HCT116 (cell line): ENCODE results near the gene DENND2A. TPM values are rescaled to one million over a fixed set of nuclear protein-coding genes. Genes with fewer than 3 reads are reported as not detected.

Experiments used
- ATAC-seq: fragments of 200-7000 bp; cut with Tn5 transposase; 2 replicates; pipeline ENCODE4 v1.9.1; 2020; ENCODE audit warnings: mild to moderate bottlenecking, moderate library complexity
- BruUV-seq: library from RNA; stranded (reverse); fragments of 400-500 nt; replicated peaks from 2 replicates; lab custom pipeline; 2021; lab: Mats Ljungman, UMichigan
- CTCF ChIA-PET: fragments of 300-600 bp; sonication (Branson Sonifier 250); formaldehyde crosslinking; loops from one replicate; lab custom pipeline; 2021; ENCODE audit warnings: antibody characterized with exemption; lab: Charles Lee
- POLR2A ChIA-PET: fragments of 300-600, 350-600 bp; sonication (Branson Sonifier 250); formaldehyde crosslinking; loops from one replicate; lab custom pipeline; 2021; ENCODE audit warnings: antibody characterized with exemption; lab: Charles Lee
- RAD21 ChIA-PET, 2 experiments: fragments of 300-600 bp; sonication (Branson Sonifier 250); formaldehyde crosslinking; loops; one replicate each; lab custom pipeline; 2023; ENCODE audit warnings: low total read pairs in 2 of 2; ENCODE audit not compliant: uncharacterized antibody in 2 of 2, unreplicated experiment in 2 of 2, low non-redundant PET in 1 of 2; lab: Charles Lee
- DNase-seq: peaks from one replicate; pipeline ENCODE4 v3.0.0-alpha.2; 2010; ENCODE audit warnings: low read depth, low spot score
- H2AFZ ChIP-seq: fragments of 200-600 bp; shearing (Covaris generic), sonication (generic); 2 replicates; pipeline ENCODE4 v1.6.1; 2017; ENCODE audit warnings: low read depth, mixed run types, mixed read lengths, antibody characterized with exemption, low read length; ENCODE audit not compliant: poor library complexity, severe bottlenecking
- H3K27ac ChIP-seq: 2 replicates; pipeline ENCODE4 v1.5.1; 2012; ENCODE audit warnings: low read depth, low read length
- H3K27me3 ChIP-seq: fragments of 200-600 bp; sonication (generic); 2 replicates; pipeline ENCODE4 v1.6.1; 2016; ENCODE audit warnings: mixed run types, low read length, mixed read lengths; ENCODE audit not compliant: insufficient read depth
- H3K36me3 ChIP-seq, 2 experiments: fragments of 200-500 bp in 1 of 2; fragments of 200-600 bp in 1 of 2; sonication (Bioruptor generic) in 1 of 2; sonication (generic) in 1 of 2; 2 replicates each; pipeline versions ENCODE4 v1.5.1 to v1.6.1; 2014 to 2016; ENCODE audit warnings: low read length in 2 of 2, inconsistent platforms in 1 of 2, mixed read lengths in 1 of 2, mixed run types in 1 of 2; ENCODE audit not compliant: insufficient read depth in 2 of 2, control insufficient read depth in 1 of 2
- H3K4me1 ChIP-seq, 2 experiments: fragments of 200-600 bp in 1 of 2; sonication (generic) in 1 of 2; 2 replicates each; pipeline versions ENCODE4 v1.5.1 to v1.6.1; 2012 to 2017; ENCODE audit warnings: low read length in 2 of 2, inconsistent platforms in 1 of 2, mild to moderate bottlenecking in 1 of 2, mixed read lengths in 1 of 2, mixed run types in 1 of 2, moderate library complexity in 1 of 2; ENCODE audit not compliant: insufficient read depth in 2 of 2, control insufficient read depth in 1 of 2
- H3K4me2 ChIP-seq: fragments of 200-600 bp; sonication (generic); 2 replicates; pipeline ENCODE4 v1.6.1; 2017; ENCODE audit warnings: mixed run types, low read length, mixed read lengths
- H3K4me3 ChIP-seq, 2 experiments: fragments of 200-600 bp in 1 of 2; sonication (generic) in 1 of 2; replicated peaks in 1 of 2; 2 replicates each; pipeline ENCODE4 v1.5.1; 2011 to 2016; ENCODE audit warnings: low read length in 2 of 2, control low read depth in 1 of 2, low read depth in 1 of 2, mild to moderate bottlenecking in 1 of 2, mixed read lengths in 1 of 2, mixed run types in 1 of 2
- H3K79me2 ChIP-seq: fragments of 200-600 bp; sonication (generic); 2 replicates; pipeline ENCODE4 v1.6.1; 2017; ENCODE audit warnings: mild to moderate bottlenecking, mixed run types, low read length, moderate library complexity, mixed read lengths; ENCODE audit not compliant: insufficient read depth
- H3K9ac ChIP-seq: fragments of 200-600 bp; sonication (generic); 2 replicates; pipeline ENCODE4 v1.6.1; 2016; ENCODE audit warnings: low read length, mixed read lengths
- H3K9me2 ChIP-seq: fragments of 200-600 bp; sonication (generic), shearing (Covaris generic); 2 replicates; pipeline ENCODE4 v1.6.1; 2017; ENCODE audit warnings: mixed run types, mild to moderate bottlenecking, moderate library complexity; ENCODE audit not compliant: insufficient read depth
- H3K9me3 ChIP-seq, 2 experiments: fragments of 200-500 bp in 1 of 2; fragments of 200-600 bp in 1 of 2; sonication (Bioruptor generic) in 1 of 2; sonication (generic) in 1 of 2; 2 replicates each; pipeline ENCODE4 v1.6.1; 2014 to 2017; ENCODE audit warnings: low read length in 2 of 2, mixed read lengths in 2 of 2, inconsistent platforms in 1 of 2, low read depth in 1 of 2, mild to moderate bottlenecking in 1 of 2, mixed run types in 1 of 2, moderate library complexity in 1 of 2; ENCODE audit not compliant: control insufficient read depth in 1 of 2, insufficient read depth in 1 of 2
- H4K20me1 ChIP-seq: fragments of 200-600 bp; sonication (generic), shearing (Covaris generic); 2 replicates; pipeline ENCODE4 v1.6.1; 2017; ENCODE audit warnings: mixed run types, mild to moderate bottlenecking, moderate library complexity; ENCODE audit not compliant: insufficient read depth
- CBX3 ChIP-seq: IDR thresholded peaks from 2 replicates; pipeline ENCODE4 v1.6.1; 2012; ENCODE audit warnings: low read depth
- CEBPB ChIP-seq: IDR thresholded peaks from 2 replicates; pipeline ENCODE4 v1.6.1; 2012; ENCODE audit warnings: low read depth
- CTCF ChIP-seq, 3 experiments: fragments of 200-600 bp in 1 of 3; sonication (generic) in 1 of 3; IDR thresholded peaks in 2 of 3; conservative IDR thresholded peaks in 1 of 3; 2 replicates each; pipeline ENCODE4 v1.5.1; 2012 to 2017; ENCODE audit warnings: low read depth in 2 of 3, low read length in 2 of 3, antibody characterized with exemption in 1 of 3, borderline replicate concordance in 1 of 3, control low read depth in 1 of 3, mild to moderate bottlenecking in 1 of 3, mixed read lengths in 1 of 3, mixed run types in 1 of 3, moderate library complexity in 1 of 3; ENCODE audit not compliant: insufficient read depth in 1 of 3
- EGR1 ChIP-seq: IDR thresholded peaks from 2 replicates; pipeline ENCODE4 v1.6.1; 2012; ENCODE audit warnings: low read depth
- ELF1 ChIP-seq: IDR thresholded peaks from 2 replicates; pipeline ENCODE4 v1.6.1; 2012; ENCODE audit warnings: low read depth, borderline replicate concordance
- EZH2 ChIP-seq: fragments of 200-600 bp; sonication (generic); IDR thresholded peaks from 2 replicates; pipeline ENCODE4 v1.6.1; 2017; ENCODE audit warnings: antibody characterized with exemption, mixed run types
- FOSL1 ChIP-seq: IDR thresholded peaks from 2 replicates; pipeline ENCODE4 v1.6.1; 2012; ENCODE audit warnings: low read depth
- JUND ChIP-seq: IDR thresholded peaks from 2 replicates; pipeline ENCODE4 v1.6.1; 2012
- POLR2A ChIP-seq: IDR thresholded peaks from 2 replicates; pipeline ENCODE4 v1.7.0; 2011; ENCODE audit warnings: borderline replicate concordance; ENCODE audit not compliant: insufficient read depth, insufficient read length; ENCODE audit errors: extremely low read depth
- POLR2AphosphoS5 ChIP-seq: IDR thresholded peaks from 2 replicates; pipeline ENCODE4 v1.6.1; 2011; ENCODE audit warnings: mild to moderate bottlenecking, low read depth, low read length, moderate library complexity
- RAD21 ChIP-seq: IDR thresholded peaks from 2 replicates; pipeline ENCODE4 v1.6.1; 2012; ENCODE audit warnings: low read depth, mild to moderate bottlenecking
- REST ChIP-seq: IDR thresholded peaks from 2 replicates; pipeline ENCODE4 v1.6.1; 2012; ENCODE audit warnings: low read depth
- SIN3A ChIP-seq: IDR thresholded peaks from 2 replicates; pipeline ENCODE4 v1.6.1; 2012; ENCODE audit warnings: low read depth
- SP1 ChIP-seq: IDR thresholded peaks from 2 replicates; pipeline ENCODE4 v1.6.1; 2012; ENCODE audit warnings: low read depth
- SRF ChIP-seq: IDR thresholded peaks from 2 replicates; pipeline ENCODE4 v1.6.1; 2012; ENCODE audit warnings: low read depth
- TCF7L2 ChIP-seq: IDR thresholded peaks from 2 replicates; pipeline ENCODE4 v1.7.0; 2011; ENCODE audit warnings: borderline replicate concordance, inconsistent platforms; ENCODE audit not compliant: insufficient read depth, insufficient read length; ENCODE audit errors: extremely low read depth
- YY1 ChIP-seq: IDR thresholded peaks from 2 replicates; pipeline ENCODE4 v1.6.1; 2011; ENCODE audit warnings: low read length, low read depth, moderate library complexity, mild to moderate bottlenecking; ENCODE audit not compliant: insufficient replicate concordance; ENCODE audit errors: extremely low read depth
- ZFX ChIP-seq: fragments of 450-650 bp; IDR thresholded peaks from 2 replicates; pipeline ENCODE4 v1.6.1; 2017
- ZNF274 ChIP-seq: fragments of 200-500 bp; sonication (Bioruptor generic); IDR thresholded peaks from 2 replicates; pipeline ENCODE4 v1.6.1; 2014; ENCODE audit warnings: mild to moderate bottlenecking, low read depth, low read length, inconsistent platforms
- intact Hi-C: fragments of 100-400 bp; cut with micrococcal nuclease; formaldehyde crosslinking; loops from 2 replicates; pipeline ENCODE4 v1.10.0; 2022
- total RNA-seq: library from RNA; stranded (reverse); gene quantifications from one replicate; pipeline ENCODE4 v1.2.1, GENCODE V29; 2021; ENCODE audit not compliant: unreplicated experiment

The DENND2A gene
- total RNA-seq, 1 experiment from 2014 or later: 0.12 TPM

DNA sequence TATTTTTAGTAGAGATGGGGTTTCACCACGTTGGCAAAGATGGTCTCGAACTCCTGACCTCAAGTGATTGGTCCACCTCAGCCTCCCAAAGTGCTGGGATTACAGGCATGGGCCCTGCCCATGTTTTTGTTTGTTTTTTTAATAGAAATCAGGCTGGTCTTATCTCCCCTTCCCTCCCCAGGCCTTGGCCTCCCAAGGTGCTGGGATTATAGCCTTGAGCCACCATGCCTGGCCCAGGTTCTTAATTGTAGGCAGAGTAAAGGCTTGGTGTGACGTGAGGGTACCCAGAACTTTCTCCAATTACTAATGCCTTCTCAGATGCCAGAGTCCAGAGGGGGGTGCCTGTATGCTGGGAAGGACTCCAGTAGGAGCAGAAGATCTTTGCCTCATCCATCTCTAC lies 156.1 kb downstream of the DENND2A start:
- ChIA-PET RAD21 (no interaction called here), POLR2A (no interaction called here), CTCF (no interaction called here)
- Histone ChIP-seq H3K79me2 (no peaks in the 10 kb centered on the region), H3K9me2 (no peaks in the 10 kb centered on the region), H2AFZ (no peak overlapping the region), H3K9ac (no peak overlapping the region), H3K4me1 (peaks cover 0 to 5% of the 10 kb centered on the region in 2 experiments; a peak in 1 of 4 replicates), H3K36me3 (no peaks in the 10 kb centered on the region), H3K4me2 (no peak overlapping the region), H3K9me3 (no peaks in the 10 kb centered on the region), H3K27me3 (no peaks in the 10 kb centered on the region), H3K27ac (no peak overlapping the region), H3K4me3 (no peak overlapping the region), H4K20me1 (no peaks in the 10 kb centered on the region)
- no TSS peak for BruUV-seq
- ATAC-seq (no peak), DNase-seq (no peak)
- TF ChIP-seq FOSL1: no peak
- no peak for TF ChIP-seq YY1
- no peak for TF ChIP-seq JUND
- TF ChIP-seq REST: no peak
- no peak for TF ChIP-seq RAD21
- TF ChIP-seq EGR1: no peak
- TF ChIP-seq CEBPB: no peak
- TF ChIP-seq SIN3A: no peak
- TF ChIP-seq ZNF274: no peak
- TF ChIP-seq SRF: no peak
- no peak for TF ChIP-seq ZFX
- TF ChIP-seq TCF7L2: no peak
- TF ChIP-seq ELF1: no peak
- no peak for TF ChIP-seq SP1
- no peak for TF ChIP-seq POLR2A
- no peak for TF ChIP-seq CBX3
- no peak for TF ChIP-seq EZH2
- no peak for TF ChIP-seq CTCF (IDR thresholded peaks at IDR 0.05 in 2 of 3, conservative IDR thresholded peaks at IDR 0.05 in 1 of 3; ENCODE audit: borderline replicate concordance in 1 of 3, insufficient read depth in 1 of 3, low read depth in 2 of 3, low read length in 2 of 3)
- no peak for TF ChIP-seq POLR2AphosphoS5
- intact Hi-C loops: no loop called here
